ENCODE data around the gene FYCO1.

DNA sequence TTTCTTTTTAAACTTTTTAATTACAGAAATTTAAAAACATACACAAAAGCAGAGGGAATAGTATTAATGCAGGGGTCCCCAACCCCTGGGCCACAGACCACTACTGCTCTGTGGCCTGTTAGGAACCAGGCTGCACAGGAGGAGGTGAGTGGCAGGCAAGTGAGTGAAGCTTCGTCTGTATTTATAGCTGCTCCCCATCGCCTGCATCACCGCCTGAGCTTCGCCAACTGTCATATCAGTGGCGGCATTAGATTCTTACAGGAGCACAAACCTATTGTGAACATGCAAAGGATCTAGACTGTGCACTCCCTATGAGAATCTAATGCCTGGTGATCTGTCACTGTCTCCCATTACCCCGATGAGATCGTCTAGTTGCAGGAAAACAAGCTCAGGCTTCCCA, 86.9 kb downstream of the FYCO1 start:
- TF ChIP-seq, protein P1, sequence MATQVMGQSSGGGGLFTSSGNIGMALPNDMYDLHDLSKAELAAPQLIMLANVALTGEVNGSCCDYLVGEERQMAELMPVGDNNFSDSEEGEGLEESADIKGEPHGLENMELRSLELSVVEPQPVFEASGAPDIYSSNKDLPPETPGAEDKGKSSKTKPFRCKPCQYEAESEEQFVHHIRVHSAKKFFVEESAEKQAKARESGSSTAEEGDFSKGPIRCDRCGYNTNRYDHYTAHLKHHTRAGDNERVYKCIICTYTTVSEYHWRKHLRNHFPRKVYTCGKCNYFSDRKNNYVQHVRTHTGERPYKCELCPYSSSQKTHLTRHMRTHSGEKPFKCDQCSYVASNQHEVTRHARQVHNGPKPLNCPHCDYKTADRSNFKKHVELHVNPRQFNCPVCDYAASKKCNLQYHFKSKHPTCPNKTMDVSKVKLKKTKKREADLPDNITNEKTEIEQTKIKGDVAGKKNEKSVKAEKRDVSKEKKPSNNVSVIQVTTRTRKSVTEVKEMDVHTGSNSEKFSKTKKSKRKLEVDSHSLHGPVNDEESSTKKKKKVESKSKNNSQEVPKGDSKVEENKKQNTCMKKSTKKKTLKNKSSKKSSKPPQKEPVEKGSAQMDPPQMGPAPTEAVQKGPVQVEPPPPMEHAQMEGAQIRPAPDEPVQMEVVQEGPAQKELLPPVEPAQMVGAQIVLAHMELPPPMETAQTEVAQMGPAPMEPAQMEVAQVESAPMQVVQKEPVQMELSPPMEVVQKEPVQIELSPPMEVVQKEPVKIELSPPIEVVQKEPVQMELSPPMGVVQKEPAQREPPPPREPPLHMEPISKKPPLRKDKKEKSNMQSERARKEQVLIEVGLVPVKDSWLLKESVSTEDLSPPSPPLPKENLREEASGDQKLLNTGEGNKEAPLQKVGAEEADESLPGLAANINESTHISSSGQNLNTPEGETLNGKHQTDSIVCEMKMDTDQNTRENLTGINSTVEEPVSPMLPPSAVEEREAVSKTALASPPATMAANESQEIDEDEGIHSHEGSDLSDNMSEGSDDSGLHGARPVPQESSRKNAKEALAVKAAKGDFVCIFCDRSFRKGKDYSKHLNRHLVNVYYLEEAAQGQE (IDR thresholded peaks at IDR 0.05): no peak
- TF ChIP-seq NR3C1 (IDR thresholded peaks at IDR 0.05) (no peak), ZNF302 (CRISPR knock-in tag; IDR thresholded peaks at IDR 0.05) (no peak), CHD4 (IDR thresholded peaks at IDR 0.05; ENCODE audit: borderline replicate concordance) (no peak), MAZ (IDR thresholded peaks at IDR 0.05; ENCODE audit: borderline replicate concordance, low read depth, low read length) (no peak), CEBPB (IDR thresholded peaks at IDR 0.05) (no peak)
- TF ChIP-seq, protein P2, sequence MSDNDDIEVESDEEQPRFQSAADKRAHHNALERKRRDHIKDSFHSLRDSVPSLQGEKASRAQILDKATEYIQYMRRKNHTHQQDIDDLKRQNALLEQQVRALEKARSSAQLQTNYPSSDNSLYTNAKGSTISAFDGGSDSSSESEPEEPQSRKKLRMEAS (IDR thresholded peaks at IDR 0.05): no peak

Measured in A549 (cell line).